Ramos (cell line): ENCODE results near the gene CLPTM1L.

Source experiments
- in situ Hi-C: fragments of 300-500 bp; cut with MboI; formaldehyde crosslinking; loops from one replicate; pipeline ENCODE4 v1.14.3; 2022; ENCODE audit warnings: low sequenced_read_pairs; ENCODE audit not compliant: unreplicated experiment

Gene CLPTM1L

GRCh38 chr5:1318659-1319251, 26.1 kb downstream of the CLPTM1L start:
- in situ Hi-C loops: loop anchor here (25.0 kb wide), 1 partner anchor 469 kb away; the partner anchor contains the start of gene MRPL36

DNA sequence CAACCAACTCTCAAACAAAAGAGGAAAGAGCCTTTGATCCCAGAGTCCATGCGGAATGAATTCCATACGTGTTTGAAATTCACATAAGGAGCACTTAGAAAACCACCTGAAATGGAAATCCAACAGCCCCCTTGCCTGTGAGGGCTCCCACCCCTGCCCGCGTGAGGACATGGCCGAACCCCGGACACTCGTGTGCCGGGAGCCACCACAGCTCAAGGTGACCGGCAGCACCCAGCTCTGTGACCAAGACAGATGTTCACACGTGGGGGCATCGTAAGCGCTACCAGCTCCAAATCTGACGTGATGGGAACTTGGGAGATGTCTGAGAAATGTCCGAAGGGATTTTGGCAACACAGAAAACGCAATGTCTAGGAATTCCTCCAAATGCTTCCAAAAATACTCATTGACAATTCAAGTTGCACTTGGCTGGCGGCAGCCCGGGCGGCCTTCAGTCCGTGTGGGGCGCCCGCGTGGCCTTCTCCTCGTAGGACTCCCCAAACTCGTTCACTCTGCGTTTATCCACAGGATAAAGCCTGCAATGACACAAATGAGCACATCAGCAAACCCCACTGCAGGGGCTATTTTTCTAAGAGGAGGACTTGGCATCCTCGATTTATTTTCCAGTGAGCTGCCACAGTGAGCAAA, 26.9 kb downstream of the CLPTM1L start:
- in situ Hi-C loops: loop anchor here (25.0 kb wide), 1 partner anchor 469 kb away; the partner anchor contains the start of gene MRPL36

DNA sequence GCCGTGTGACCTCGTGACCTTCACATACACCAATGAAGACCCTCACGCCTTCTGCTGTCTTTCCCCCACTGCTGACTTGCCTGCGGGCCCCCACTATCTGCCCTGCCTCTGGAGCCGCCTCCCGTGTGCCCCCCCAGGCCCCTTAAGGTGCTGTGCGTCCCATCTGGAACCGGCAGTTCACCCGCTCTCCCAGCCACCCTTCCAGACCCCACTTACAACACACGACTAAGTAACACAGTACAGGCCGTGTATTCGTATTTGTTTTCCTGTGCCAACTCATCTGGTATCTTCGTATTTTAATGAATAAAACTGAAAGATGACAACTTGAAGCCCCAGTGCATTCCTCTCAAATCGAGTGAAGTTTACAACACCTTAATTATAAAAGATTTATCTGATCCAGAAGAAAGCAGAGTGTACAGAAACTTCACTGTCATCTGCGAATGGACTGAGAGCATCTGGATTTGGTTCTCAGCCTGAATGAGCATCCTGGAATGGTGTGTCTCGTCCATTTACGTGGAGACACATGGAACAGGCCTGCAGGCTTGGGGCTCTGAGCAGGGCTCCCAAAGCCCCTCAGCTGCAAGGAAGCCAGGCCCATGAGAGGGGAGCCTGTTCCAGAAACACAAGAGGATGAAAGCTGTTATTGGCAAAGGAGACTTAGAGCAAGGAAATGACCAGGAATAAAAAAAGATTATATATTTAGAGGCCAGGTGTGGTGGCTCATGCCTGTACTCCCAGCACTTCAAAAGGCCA, 28.1 kb downstream of the CLPTM1L start:
- in situ Hi-C loops: loop anchor here (25.0 kb wide), 1 partner anchor 471 kb away; the partner anchor contains the start of gene MRPL36

DNA sequence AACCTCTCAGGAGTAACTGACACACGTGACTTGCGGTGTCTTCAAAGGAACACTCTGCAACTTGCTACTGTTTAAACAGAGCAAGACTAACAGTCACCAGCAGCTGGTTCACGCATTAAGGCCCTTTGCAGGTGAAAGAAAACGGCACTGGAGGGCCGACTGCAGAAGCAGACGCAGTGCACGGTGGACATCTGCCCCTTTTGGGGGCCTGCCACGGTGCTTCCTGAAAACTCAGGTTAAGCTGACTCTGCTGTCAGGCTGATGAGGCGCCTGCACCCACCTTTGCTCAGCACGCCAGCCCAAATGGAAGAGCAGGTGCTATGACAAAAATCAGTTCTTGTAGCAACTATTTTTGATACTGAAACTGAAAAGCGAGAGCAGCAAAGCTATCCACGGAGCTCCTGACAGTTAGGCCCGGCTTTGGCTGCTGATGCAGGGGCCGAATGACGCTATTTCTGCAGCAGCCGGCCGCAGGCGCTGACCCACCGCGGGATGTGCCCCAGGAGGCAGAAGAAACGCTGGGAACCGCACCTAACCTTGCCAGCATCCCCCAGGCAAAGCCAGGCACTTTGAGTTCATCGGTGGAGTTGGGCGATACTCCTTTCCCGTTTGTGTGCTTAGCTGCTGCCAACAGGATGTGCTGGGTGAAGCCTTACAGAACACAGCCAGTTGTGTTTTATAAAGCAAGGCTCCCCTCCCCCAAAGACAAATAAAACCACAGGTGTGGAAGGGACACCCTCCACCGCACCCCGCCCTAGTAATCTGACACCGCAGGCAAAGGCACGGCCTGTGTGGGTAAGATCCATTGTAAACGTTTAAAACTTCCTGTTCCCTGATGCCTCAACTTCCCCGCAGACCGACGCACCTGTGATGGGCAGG, 29.0 kb downstream of the CLPTM1L start:
- in situ Hi-C loops: loop anchor here (25.0 kb wide), 1 partner anchor 471 kb away; the partner anchor contains the start of gene MRPL36

DNA sequence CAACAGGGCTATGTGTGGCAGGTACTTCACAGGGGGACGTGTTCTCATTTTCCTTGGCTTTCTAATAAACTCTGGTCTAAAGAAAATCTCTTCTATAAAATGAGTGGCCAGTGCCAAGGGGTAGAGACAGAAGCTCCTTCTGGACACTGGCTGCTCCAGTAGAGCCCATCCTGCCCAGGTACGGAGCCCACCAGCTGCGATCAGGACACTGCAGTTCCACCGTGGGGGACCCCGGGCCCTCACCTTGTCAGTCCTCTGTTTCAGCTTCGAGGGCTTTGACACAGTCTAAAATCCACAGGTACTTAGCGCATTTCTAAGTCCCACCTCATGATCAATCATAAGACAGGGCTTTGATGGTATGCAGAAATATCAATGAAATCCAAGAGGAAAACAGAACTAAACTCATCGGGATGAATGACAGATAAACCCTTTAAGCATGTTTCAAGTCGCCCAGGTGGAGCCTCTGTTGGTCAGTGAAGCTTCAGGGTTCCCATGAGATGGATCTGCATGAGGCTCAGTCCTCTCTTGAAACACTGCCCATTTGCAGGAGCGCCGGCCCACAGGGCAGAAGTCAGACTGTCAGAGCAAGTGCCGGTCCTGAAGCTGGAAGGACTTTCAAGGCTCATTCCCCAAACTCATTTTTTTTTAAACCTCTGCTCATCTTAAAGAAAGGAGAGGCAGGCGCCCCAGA, 29.7 kb downstream of the CLPTM1L start:
- in situ Hi-C loops: loop anchor here (25.0 kb wide), 1 partner anchor 472 kb away; the partner anchor contains the start of gene MRPL36

DNA sequence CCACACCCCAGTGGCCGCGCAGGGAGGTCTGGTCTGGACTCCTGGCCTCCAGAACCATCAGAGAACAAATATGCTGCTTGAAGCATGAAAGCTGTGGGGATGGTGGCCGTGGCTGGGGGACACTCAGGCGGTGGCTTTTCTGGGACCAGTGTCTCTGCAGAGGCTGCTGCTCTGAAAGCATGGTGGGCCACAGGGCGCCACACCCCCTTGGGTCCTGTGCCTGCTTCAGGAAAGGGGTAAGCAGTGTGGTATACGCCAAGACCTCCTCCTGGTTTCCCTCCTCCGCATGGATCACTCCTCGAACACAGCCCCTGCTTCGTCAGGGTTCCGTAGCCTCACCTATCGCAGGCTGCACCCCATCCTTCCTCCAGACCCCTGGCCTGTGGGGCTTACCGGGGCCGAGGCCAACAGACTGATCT, 30.3 kb downstream of the CLPTM1L start:
- in situ Hi-C loops: loop anchor here (25.0 kb wide), 1 partner anchor 473 kb away; the partner anchor contains the start of gene MRPL36

DNA sequence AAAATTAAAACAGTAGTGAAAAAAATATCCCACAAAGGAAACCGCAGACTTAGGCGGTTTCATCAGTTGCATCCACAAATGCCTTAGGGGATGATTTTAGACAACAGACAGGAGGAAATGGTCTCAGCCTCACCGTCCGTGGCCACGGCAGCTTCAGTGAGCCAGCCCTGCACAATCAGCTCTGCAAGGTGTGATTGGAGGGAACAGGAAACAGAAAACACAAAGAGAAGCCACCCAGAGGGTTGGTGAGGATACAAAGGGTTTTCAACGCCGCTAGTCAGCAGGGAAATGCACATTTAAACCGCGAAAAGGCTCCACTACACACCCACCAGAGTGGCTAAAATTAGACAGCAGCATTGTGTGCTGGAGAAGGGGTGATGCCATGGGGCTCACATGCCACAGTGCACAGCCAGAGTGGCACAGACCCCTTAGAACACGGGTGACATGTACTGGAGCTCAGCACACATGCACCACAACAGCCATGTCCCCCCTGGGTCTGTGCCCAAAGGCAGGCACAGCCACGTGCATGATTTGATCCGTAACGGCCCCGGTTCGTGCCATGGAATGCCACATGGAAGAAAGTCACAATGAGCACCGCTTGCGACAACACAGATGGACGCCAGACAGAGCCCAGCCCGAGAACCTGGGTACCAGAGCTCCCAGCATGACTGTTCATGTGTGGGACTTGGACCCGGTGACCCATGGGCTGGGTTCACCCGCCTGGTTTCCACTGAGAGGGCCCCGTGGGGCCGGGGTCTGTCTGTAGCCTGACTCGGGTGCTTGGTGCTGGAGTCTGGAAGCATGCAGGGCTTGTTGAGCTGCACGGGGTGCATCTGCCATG, 31.7 kb downstream of the CLPTM1L start:
- in situ Hi-C loops: loop anchor here (25.0 kb wide), 1 partner anchor 474 kb away; the partner anchor contains the start of gene MRPL36

DNA sequence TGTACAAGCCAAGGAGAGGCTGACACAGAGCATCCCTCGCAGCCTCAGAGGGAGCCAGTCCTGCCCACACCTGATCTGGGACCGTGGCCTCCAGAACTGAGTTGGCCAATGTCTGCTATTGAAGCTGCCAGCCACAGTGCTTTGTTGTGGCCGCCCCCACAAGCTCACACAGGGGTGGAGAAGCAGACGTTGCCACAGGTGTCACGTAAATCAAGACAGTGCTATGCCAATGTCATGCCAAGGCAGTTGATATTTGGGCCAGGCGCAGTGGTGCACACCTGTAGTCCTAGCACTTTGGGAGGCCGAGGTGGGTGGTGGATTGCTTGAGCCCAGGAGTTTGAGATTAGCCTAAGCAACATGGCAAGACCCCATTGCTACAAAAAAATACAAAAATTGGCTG, 32.7 kb downstream of the CLPTM1L start:
- in situ Hi-C loops: loop anchor here (25.0 kb wide), 1 partner anchor 475 kb away; the partner anchor contains the start of gene MRPL36

GRCh38 chr5:1311439-1312055, 33.4 kb downstream of the CLPTM1L start:
- in situ Hi-C loops: loop anchor here (25.0 kb wide), 1 partner anchor 476 kb away; the partner anchor contains the start of gene MRPL36

GRCh38 chr5:1310118-1310517, 34.8 kb downstream of the CLPTM1L start:
- in situ Hi-C loops: loop anchor here (25.0 kb wide), 1 partner anchor 477 kb away; the partner anchor contains the start of gene MRPL36

DNA sequence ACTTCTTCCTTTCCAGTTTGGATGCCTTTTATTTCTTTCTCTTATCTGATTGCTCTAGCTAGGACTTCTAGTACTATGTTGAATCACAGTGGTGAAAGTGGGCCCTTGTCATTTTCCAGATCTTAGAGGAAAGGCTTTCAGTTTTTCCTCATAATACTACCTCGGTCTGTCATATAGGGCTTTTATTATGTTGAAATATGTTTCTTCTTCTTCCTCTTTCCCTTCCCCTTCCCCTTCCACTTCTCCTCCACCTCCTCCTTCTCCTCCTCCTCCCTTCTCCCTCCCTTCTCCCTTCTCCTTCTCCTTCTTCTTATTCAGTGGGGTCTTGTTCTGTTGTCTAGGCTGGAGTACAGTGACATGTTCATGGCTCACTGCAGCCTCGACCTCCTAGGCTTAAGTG, 40.9 kb downstream of the CLPTM1L start:
- in situ Hi-C loops: loop anchor here (25.0 kb wide), 1 partner anchor 483 kb away; the partner anchor contains the start of gene MRPL36

DNA sequence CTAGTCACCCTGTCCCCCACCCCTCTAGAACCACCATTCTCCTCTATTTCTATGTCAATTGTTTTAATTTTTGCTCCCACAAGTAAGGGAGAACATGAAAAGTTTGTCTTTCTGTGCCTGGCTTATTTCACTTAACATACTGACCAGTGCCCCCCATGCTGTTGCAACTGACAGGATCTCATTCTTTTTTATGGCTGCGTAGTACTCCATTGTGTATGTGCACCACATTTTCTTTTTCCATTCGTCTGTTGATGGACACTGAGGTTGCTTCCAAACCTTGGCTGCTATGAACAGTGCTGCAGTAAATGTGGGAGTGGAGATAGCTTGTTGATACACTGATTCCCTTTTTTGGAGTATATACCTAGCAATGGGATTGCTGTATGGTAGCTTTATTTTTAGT, 42.6 kb downstream of the CLPTM1L start:
- in situ Hi-C loops: loop anchor here (25.0 kb wide), 1 partner anchor 485 kb away; the partner anchor contains the start of gene MRPL36

- in situ Hi-C loops: loop anchor here (25.0 kb wide), 1 partner anchor 487 kb away; the partner anchor contains the start of gene MRPL36
Observed at GRCh38 chr5:1300581-1301083, 44.3 kb downstream of the CLPTM1L start.

- in situ Hi-C loops: loop anchor here (25.0 kb wide), 1 partner anchor 487 kb away; the partner anchor contains the start of gene MRPL36
Observed at GRCh38 chr5:1299961-1300360, 44.9 kb downstream of the CLPTM1L start.

- in situ Hi-C loops: no loop called here
Observed at GRCh38 chr5:1299511-1299850, 45.4 kb downstream of the CLPTM1L start.

GRCh38 chr5:1298723-1299510, 46.0 kb downstream of the CLPTM1L start:
- in situ Hi-C loops: no loop called here
